ENCODE measurements around the gene SFTPA1.
A peak's percentile ranks its signal among the peaks of the same experiment; 100 is the strongest.
"Not testable (repeated sequence)": the region's sequence is repeated elsewhere in the genome, so short reads cannot be mapped to it uniquely, and the experiment has no call there.

SFTPA1 gene

GRCh38 chr10:79610601-79611191 is at the start of gene SFTPA1:
Gene SFTPA1, plus strand, starts transcription at chr10:79610939. Its CDS starts 887 bp downstream, at chr10:79611826.
- no peak for DNase-seq

GRCh38 chr10:79561257-79561656 is 49.5 kb upstream of the SFTPA1 start:
- no peak for DNase-seq

GRCh38 chr10:79562135-79562756 is 48.5 kb upstream of the SFTPA1 start:
- DNase-seq = peak; percentile 32

GRCh38 chr10:79563426-79563825 is 47.3 kb upstream of the SFTPA1 start:
- DNase-seq = no peak

- DNase-seq = not testable (repeated sequence)
Observed at GRCh38 chr10:79570624-79571023, 40.1 kb upstream of the SFTPA1 start.

GRCh38 chr10:79579361-79579760 is 31.4 kb upstream of the SFTPA1 start:
- no peak for DNase-seq

GRCh38 chr10:79581044-79581443 is 29.7 kb upstream of the SFTPA1 start:
- DNase-seq = no peak

- no peak for DNase-seq
Observed at GRCh38 chr10:79582096-79582495, 28.6 kb upstream of the SFTPA1 start.

GRCh38 chr10:79582954-79583353 is 27.8 kb upstream of the SFTPA1 start:
- not testable (repeated sequence) for DNase-seq

GRCh38 chr10:79583488-79584024 is 27.2 kb upstream of the SFTPA1 start:
- DNase-seq = no peak

GRCh38 chr10:79585870-79586527 is 24.7 kb upstream of the SFTPA1 start:
- DNase-seq = no peak

GRCh38 chr10:79586933-79587332 is 23.8 kb upstream of the SFTPA1 start:
- DNase-seq = no peak

GRCh38 chr10:79588800-79589199 is 21.9 kb upstream of the SFTPA1 start:
- DNase-seq = no peak

GRCh38 chr10:79593377-79593776 is 17.4 kb upstream of the SFTPA1 start:
- no peak for DNase-seq

- not testable (repeated sequence) for DNase-seq
Observed at GRCh38 chr10:79594565-79594964, 16.2 kb upstream of the SFTPA1 start.

GRCh38 chr10:79595510-79595909 is 15.2 kb upstream of the SFTPA1 start:
- DNase-seq = no peak

GRCh38 chr10:79599644-79600043 is 11.1 kb upstream of the SFTPA1 start:
- not testable (repeated sequence) for DNase-seq

GRCh38 chr10:79601939-79602338 is 8.8 kb upstream of the SFTPA1 start:
- DNase-seq = no peak

- no peak for DNase-seq
Observed at GRCh38 chr10:79602953-79603352, 7.8 kb upstream of the SFTPA1 start.

- no peak for DNase-seq
Observed at GRCh38 chr10:79604294-79604693, 6.4 kb upstream of the SFTPA1 start.

GRCh38 chr10:79605308-79605707 is 5.4 kb upstream of the SFTPA1 start:
- DNase-seq = no peak

GRCh38 chr10:79608505-79609375 is 2.0 kb upstream of the SFTPA1 start:
- peak; percentile 4 for DNase-seq
